ENCODE measurements around the gene TPRG1L. TPM values are rescaled to one million over a fixed set of nuclear protein-coding genes. Genes with fewer than 3 reads are reported as not detected.

The TPRG1L gene
- total RNA-seq, 1 donor from 2014 or later: 14.5 TPM

- Mint-ChIP-seq H3K4me1 (peaks cover 17% of the 10 kb centered on the region), H3K9me3 (no peaks in the 10 kb centered on the region), H3K27me3 (ENCODE audit: low read depth) (no peaks in the 10 kb centered on the region), H3K36me3 (ENCODE audit: low read depth) (no peaks in the 10 kb centered on the region), H3K4me3 (no peak overlapping the region), H3K27ac (ENCODE audit: unreplicated experiment) (peak overlapping the region; percentile 27)
- TF ChIP-seq, protein P1, sequence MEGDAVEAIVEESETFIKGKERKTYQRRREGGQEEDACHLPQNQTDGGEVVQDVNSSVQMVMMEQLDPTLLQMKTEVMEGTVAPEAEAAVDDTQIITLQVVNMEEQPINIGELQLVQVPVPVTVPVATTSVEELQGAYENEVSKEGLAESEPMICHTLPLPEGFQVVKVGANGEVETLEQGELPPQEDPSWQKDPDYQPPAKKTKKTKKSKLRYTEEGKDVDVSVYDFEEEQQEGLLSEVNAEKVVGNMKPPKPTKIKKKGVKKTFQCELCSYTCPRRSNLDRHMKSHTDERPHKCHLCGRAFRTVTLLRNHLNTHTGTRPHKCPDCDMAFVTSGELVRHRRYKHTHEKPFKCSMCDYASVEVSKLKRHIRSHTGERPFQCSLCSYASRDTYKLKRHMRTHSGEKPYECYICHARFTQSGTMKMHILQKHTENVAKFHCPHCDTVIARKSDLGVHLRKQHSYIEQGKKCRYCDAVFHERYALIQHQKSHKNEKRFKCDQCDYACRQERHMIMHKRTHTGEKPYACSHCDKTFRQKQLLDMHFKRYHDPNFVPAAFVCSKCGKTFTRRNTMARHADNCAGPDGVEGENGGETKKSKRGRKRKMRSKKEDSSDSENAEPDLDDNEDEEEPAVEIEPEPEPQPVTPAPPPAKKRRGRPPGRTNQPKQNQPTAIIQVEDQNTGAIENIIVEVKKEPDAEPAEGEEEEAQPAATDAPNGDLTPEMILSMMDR (conservative IDR thresholded peaks at IDR 0.05): no peak
- DNase-seq (ENCODE audit: low read depth, low spot score): no peak
Observed at GRCh38 chr1:3599286-3599811, 25.5 kb upstream of the TPRG1L start.

GRCh38 chr1:3599816-3600215 lies 25.0 kb upstream of the TPRG1L start:
- Mint-ChIP-seq H3K9me3 (no peaks in the 10 kb centered on the region), H3K27ac (ENCODE audit: unreplicated experiment) (no peak overlapping the region), H3K4me3 (no peak overlapping the region), H3K36me3 (ENCODE audit: low read depth) (no peaks in the 10 kb centered on the region), H3K27me3 (ENCODE audit: low read depth) (no peaks in the 10 kb centered on the region), H3K4me1 (peaks cover 17% of the 10 kb centered on the region)
- TF ChIP-seq, protein P1 (conservative IDR thresholded peaks at IDR 0.05): no peak
- no peak for DNase-seq (ENCODE audit: low read depth, low spot score)

GRCh38 chr1:3600354-3600753 lies 24.5 kb upstream of the TPRG1L start:
- Mint-ChIP-seq H3K4me3 (no peak overlapping the region), H3K9me3 (no peaks in the 10 kb centered on the region), H3K27me3 (ENCODE audit: low read depth) (no peaks in the 10 kb centered on the region), H3K4me1 (peaks cover 17% of the 10 kb centered on the region), H3K36me3 (ENCODE audit: low read depth) (no peaks in the 10 kb centered on the region), H3K27ac (ENCODE audit: unreplicated experiment) (no peak overlapping the region)
- TF ChIP-seq, protein P1 (conservative IDR thresholded peaks at IDR 0.05): no peak
- DNase-seq (ENCODE audit: low read depth, low spot score): no peak

DNA sequence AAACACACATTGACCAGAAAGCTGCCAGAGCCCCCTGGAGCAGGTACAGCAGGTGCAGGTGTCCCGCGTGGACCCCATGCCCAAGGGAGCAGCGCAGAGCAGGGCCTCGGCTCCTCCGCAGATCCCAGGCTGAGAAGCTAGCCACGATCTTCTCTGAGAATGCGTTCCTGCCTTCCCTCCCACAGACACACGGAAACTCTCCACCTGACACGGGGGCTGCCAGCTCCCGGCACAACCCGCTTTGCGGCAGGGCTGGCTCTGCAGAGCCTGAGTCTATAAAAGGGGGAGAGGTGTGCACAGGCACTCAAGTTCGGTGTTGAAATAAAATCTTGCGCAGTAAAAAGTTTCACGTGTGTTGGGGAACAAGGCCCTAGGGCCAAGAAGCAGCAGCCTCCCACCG lies 23.1 kb upstream of the TPRG1L start:
- Mint-ChIP-seq H3K27me3 (ENCODE audit: low read depth) (no peaks in the 10 kb centered on the region), H3K36me3 (ENCODE audit: low read depth) (no peaks in the 10 kb centered on the region), H3K9me3 (no peaks in the 10 kb centered on the region), H3K27ac (ENCODE audit: unreplicated experiment) (no peak overlapping the region), H3K4me3 (no peak overlapping the region), H3K4me1 (peaks cover 17% of the 10 kb centered on the region)
- TF ChIP-seq, protein P1 (conservative IDR thresholded peaks at IDR 0.05): no peak
- no peak for DNase-seq (ENCODE audit: low read depth, low spot score)

- H3K36me3 Mint-ChIP-seq (ENCODE audit: low read depth): no peaks in the 10 kb centered on the region
Observed at GRCh38 chr1:3602375-3602774, 22.4 kb upstream of the TPRG1L start.

More at GRCh38 chr1:3602375-3602774, 22.4 kb upstream of the TPRG1L start:
- Mint-ChIP-seq H3K27me3 (ENCODE audit: low read depth) (no peaks in the 10 kb centered on the region), H3K27ac (ENCODE audit: unreplicated experiment) (no peak overlapping the region), H3K4me3 (no peak overlapping the region), H3K9me3 (no peaks in the 10 kb centered on the region), H3K4me1 (peaks cover 14% of the 10 kb centered on the region)
- TF ChIP-seq, protein P1 (conservative IDR thresholded peaks at IDR 0.05): no peak
- DNase-seq (ENCODE audit: low read depth, low spot score): no peak
